ENCODE data around the gene RGP1.

The RGP1 gene

GRCh38 chr9:35705836-35706430 lies 43.2 kb upstream of the RGP1 start:
- no peak for TF ChIP-seq CTCF (IDR thresholded peaks at IDR 0.05; ENCODE audit: low read depth, low read length, missing control alignments)
- no peak for DNase-seq (ENCODE audit: low read depth)
- no peak overlapping the region for H3K4me3 ChIP-seq (ENCODE audit: low read depth, low read length)

GRCh38 chr9:35706951-35707350 lies 42.1 kb upstream of the RGP1 start:
- no peak overlapping the region for H3K4me3 ChIP-seq (ENCODE audit: low read depth, low read length)
- no peak for TF ChIP-seq CTCF (IDR thresholded peaks at IDR 0.05; ENCODE audit: low read depth, low read length, missing control alignments)
- DNase-seq (ENCODE audit: low read depth) = no peak

- no peak for DNase-seq (ENCODE audit: low read depth)
- no peak overlapping the region for H3K4me3 ChIP-seq (ENCODE audit: low read depth, low read length)
- no peak for TF ChIP-seq CTCF (IDR thresholded peaks at IDR 0.05; ENCODE audit: low read depth, low read length, missing control alignments)
Measured at GRCh38 chr9:35708146-35708545, 40.9 kb upstream of the RGP1 start.

GRCh38 chr9:35710818-35711500 lies 38.1 kb upstream of the RGP1 start:
- no peak for TF ChIP-seq CTCF (IDR thresholded peaks at IDR 0.05; ENCODE audit: low read depth, low read length, missing control alignments)
- DNase-seq (ENCODE audit: low read depth) = no peak

GRCh38 chr9:35711501-35712428 lies 37.3 kb upstream of the RGP1 start:
- no peak for DNase-seq (ENCODE audit: low read depth)
- TF ChIP-seq CTCF (IDR thresholded peaks at IDR 0.05; ENCODE audit: low read depth, low read length, missing control alignments) = no peak
- no peak overlapping the region for H3K4me3 ChIP-seq (ENCODE audit: low read depth, low read length)

More at GRCh38 chr9:35710818-35711500, 38.1 kb upstream of the RGP1 start:
- H3K4me3 ChIP-seq (ENCODE audit: low read depth, low read length) = no peak overlapping the region

- no peak overlapping the region for H3K4me3 ChIP-seq (ENCODE audit: low read depth, low read length)
- no peak for TF ChIP-seq CTCF (IDR thresholded peaks at IDR 0.05; ENCODE audit: low read depth, low read length, missing control alignments)
- DNase-seq (ENCODE audit: low read depth) = no peak
Measured at GRCh38 chr9:35712762-35713400, 36.2 kb upstream of the RGP1 start.

Data from GM12864 (cell line).